ENCODE data around the gene XPO6.
A peak's percentile ranks its signal among the peaks of the same experiment; 100 is the strongest.

The XPO6 gene

GRCh38 chr16:28089992-28090365 lies 121.8 kb downstream of the XPO6 start:
- DNase-seq (ENCODE audit: low spot score): no peak

DNA sequence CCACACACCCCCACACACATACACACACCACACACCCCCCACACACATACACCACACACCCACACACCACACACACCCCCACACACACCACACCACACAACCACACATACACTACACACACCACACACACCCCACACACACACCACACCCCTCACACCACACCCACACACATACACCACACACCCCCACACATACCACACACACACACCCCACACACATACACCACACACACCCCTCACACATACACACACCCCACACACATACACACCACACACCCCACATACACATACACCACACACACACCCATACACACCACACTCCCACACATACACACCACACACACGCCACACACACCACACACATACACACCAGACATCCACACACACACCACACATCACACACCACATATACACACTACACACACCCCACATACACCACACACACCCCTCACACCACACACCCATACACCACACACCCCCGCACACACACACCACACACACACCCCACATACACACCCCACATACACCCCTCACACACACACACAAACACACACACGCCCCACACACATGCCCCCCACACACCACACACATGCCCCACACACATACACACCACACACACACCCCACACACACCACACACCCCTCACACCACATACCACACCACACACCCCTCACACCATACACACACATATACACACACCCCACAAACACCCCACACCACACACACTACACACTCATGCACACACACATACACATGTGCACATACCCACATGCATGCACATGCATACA lies 122.4 kb downstream of the XPO6 start:
- no peak for DNase-seq (ENCODE audit: low spot score)

GRCh38 chr16:28087675-28088300 lies 124.0 kb downstream of the XPO6 start:
- peak; percentile 22 for DNase-seq (ENCODE audit: low spot score)

GRCh38 chr16:28087140-28087660 lies 124.6 kb downstream of the XPO6 start:
- no peak for DNase-seq (ENCODE audit: low spot score)

- no peak for DNase-seq (ENCODE audit: low spot score)
Observed at GRCh38 chr16:28086186-28087139, 125.3 kb downstream of the XPO6 start.

DNA sequence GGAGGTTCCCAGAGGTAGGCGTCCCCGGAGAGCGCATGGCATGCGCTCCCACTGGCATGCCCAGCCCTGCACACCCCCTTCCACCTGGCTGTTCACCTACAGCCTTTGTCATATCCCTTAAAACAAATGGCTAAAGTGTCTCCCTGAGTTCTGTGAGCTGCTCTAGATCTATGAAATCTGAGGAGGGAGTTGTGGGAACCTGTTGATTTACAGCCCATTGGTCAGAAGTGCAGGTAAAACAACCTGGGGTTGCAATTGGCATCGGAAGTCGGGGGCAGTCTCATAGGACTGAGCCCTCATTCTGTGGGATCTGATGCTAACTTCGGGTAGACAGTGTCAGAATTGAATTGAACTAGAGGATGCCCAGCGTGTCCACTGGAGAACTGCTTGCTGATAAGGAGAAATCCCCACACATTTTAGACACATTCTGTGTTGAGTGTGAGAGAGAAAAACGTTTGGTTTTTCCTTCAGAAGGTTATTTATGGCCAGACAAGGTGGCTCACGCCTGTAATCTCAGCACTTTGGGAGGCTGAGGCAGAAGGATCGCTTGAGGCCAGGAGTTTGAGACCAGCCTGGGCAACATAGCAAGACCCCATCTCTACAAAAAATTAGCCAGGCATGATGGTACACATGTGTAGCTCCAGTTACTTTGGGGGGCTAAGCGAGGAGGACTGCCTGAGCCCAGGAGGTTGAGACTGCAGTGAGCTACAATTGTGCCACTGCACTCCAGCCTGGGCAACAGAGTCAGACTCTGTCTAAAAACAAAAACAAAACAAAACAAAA lies 126.2 kb downstream of the XPO6 start:
- DNase-seq (ENCODE audit: low spot score): no peak

DNA sequence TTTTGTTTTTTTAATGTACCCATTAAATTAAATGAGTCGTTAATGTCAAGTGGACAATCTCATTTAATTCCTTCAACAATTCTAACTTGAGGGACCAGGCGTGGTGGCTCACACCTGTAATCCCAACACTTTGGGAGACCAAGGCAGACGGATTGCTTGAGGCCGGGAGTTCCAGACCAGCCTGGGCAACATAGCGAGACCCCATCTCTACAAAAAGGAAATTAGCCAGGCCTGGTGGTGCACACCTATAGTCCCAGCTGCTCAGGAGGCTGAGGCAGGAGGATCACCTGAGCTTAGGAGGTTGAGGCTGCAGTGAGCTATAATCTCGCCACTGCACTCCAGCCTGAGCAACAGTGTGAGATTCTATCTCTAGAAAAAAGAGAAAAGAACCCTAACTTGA lies 127.6 kb downstream of the XPO6 start:
- DNase-seq (ENCODE audit: low spot score): no peak

DNA sequence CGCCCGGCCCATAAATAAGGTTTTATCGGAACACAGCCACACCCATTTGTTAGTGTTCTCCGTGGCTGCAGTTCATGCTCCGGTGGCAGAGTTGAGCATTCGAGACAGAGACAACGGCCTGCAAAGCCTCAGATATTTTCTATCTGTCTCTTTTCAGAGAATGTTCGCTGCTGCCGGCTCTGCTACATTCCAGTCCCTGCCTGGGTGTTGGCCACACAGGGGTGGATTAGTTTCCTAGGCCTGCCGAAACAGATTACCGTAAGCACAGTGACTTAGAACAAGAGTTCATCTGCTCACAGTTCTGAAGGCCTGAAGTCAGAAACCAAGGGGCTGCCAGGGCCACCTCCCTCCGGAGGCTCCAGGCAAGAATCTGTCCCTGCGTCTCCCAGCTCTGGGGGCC lies 129.1 kb downstream of the XPO6 start:
- no peak for DNase-seq (ENCODE audit: low spot score)

GRCh38 chr16:28081391-28081968 lies 130.3 kb downstream of the XPO6 start:
- no peak for DNase-seq (ENCODE audit: low spot score)

- DNase-seq (ENCODE audit: low spot score): no peak
Observed at GRCh38 chr16:28078261-28078660, 133.5 kb downstream of the XPO6 start.

DNA sequence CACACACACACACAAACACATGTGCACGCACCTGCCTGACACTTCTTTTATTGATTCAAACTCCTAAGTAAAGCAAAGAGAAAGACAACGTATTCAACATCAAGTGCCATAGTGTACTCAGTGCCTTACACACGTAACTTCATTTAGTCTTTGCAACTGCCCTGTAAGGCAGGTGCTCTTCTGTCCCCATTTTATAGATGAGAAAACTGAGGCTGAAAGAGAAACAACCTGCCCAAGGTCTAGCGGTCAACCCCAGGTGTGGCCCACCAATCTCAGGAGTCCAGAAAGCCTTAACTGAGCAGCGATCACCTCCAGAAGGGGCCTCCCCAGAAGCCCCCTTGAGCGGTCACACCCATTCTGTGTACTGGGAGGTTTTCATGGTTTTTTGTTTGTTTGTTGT lies 137.9 kb downstream of the XPO6 start:
- no peak for DNase-seq (ENCODE audit: low spot score)

GRCh38 chr16:28072087-28072486 lies 139.7 kb downstream of the XPO6 start:
- DNase-seq (ENCODE audit: low spot score): no peak

DNA sequence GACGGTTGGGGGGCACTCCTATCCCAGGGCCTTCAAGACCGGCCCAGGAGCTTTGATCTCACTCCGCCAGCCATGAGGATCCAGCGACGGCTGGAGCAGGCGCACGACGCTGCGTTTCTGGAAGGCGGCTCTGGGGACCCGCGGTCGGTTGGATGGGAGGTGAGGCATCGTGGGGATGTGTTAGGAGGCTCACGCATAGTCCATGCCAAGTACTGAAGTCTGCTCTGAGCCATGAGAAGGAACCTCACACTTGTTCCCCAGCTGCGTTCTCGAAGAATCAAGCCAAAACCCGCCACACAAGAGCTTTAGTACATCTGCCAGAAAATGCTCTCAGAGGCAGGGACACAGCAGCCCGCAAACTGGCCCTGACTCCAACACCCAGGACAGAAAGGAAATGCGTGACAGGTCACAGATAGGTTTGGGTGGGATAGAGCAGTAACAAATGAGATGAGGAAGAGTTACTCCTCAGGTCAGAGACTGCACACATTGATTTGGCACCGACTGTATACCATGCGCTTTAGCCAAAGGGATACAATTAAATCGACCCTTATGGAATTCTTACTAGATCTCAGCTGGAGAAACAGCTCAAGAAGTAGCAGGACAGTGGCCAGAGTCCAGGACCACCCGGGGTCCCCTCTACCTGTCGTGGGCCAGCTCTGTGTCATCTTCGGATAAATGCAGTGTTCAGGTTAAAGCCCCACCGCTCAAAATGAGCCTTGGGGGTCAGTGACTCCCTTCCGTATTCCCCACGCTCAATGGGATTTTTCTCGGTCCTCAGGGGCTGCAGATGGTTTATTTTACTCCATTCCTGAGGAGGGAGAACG lies 141.6 kb downstream of the XPO6 start:
- DNase-seq (ENCODE audit: low spot score): no peak

GRCh38 chr16:28068976-28069375 lies 142.8 kb downstream of the XPO6 start:
- DNase-seq (ENCODE audit: low spot score): no peak

- DNase-seq (ENCODE audit: low spot score): no peak
Observed at GRCh38 chr16:28067604-28068379, 144.0 kb downstream of the XPO6 start.

GRCh38 chr16:28064706-28065249 lies 147.0 kb downstream of the XPO6 start:
- DNase-seq (ENCODE audit: low spot score): no peak

DNA sequence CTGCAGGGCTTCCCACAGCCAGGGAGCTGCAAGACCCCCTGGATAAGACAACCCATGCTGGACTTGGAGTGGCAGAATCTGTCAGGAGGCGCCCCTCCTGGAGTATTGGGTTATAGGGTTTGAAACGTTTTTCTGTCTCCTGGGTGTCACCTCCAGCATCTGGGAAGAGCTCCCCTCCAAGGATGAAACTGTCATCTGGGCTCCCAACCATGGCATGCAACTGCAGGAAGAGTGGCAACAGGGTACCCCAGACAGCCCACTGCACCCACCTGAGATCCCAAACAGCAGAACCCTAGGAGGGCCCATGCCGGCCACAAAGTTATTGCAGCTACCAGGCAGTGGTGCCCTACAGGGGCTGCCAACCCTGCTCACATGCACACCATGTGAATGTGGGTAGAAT lies 147.6 kb downstream of the XPO6 start:
- DNase-seq (ENCODE audit: low spot score): no peak

DNA sequence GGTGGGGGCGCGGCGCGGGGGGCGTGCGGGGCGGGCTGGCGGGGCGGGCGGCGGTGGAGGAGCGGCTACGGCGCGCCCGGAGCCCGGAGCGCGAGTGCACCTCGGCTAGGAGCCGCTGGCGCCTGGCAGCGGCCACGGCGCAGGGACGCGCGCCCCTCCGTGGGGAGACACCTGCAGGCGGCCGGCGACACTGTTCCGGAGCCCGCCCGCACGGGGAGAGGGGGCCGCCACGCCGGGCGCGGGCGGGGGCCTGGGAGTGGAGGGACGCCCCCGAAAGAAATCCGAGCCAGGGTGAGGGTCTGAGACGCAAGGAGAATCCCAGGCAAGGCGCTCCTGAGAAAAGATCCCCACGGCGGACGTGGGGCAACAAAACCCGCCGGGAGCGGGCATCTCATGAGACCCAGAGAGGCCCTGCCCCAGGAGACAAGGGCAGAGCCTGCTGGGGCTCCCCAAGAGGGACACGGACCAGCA lies 148.1 kb downstream of the XPO6 start, which contains the start of gene GSG1L:
GSG1L (minus strand) TSS at position 124 of the 471 bp plus-strand sequence. CDS start 290 bp downstream, outside the sequence.
- no peak for DNase-seq (ENCODE audit: low spot score)

All from cerebellar cortex (tissue), 1 donor.